CD14-positive monocyte (primary cell): Measurements from ENCODE around the gene UBL4B. TPM values are rescaled to one million over a fixed set of nuclear protein-coding genes. Genes with fewer than 3 reads are reported as not detected.

Source experiments
- DNase-seq, 3 donors: peaks; one replicate each; pipeline ENCODE4 v3.0.0-alpha.2; 2011 to 2022
- H2AFZ ChIP-seq: 2 replicates; pipeline ENCODE4 v1.6.0; 2012; ENCODE audit warnings: mild to moderate bottlenecking, low read depth, low read length, inconsistent platforms; ENCODE audit not compliant: insufficient read depth, poor library complexity, severe bottlenecking
- H3K27ac ChIP-seq, 2 donors: 1 replicate in 1 of 2; 2 replicates in 1 of 2; pipeline ENCODE4 v1.5.1; 2012 to 2013; ENCODE audit warnings: low read length in 2 of 2, control low read depth in 1 of 2, inconsistent platforms in 1 of 2, low read depth in 1 of 2, mild to moderate bottlenecking in 1 of 2
- H3K27me3 ChIP-seq, 2 donors: one replicate each; pipeline versions ENCODE4 v1.6.0 to v1.6.1; 2011 to 2013; ENCODE audit warnings: low read length in 2 of 2; ENCODE audit not compliant: control insufficient read depth in 2 of 2, insufficient read depth in 2 of 2
- H3K36me3 ChIP-seq, 2 donors: replicated peaks in 1 of 2; 1 replicate in 1 of 2; 2 replicates in 1 of 2; pipeline versions ENCODE4 v1.5.1 to v1.6.1; 2012 to 2013; ENCODE audit warnings: low read length in 2 of 2, control low read depth in 1 of 2, inconsistent platforms in 1 of 2, mild to moderate bottlenecking in 1 of 2; ENCODE audit not compliant: insufficient read depth in 2 of 2, control insufficient read depth in 1 of 2
- H3K4me1 ChIP-seq, 2 donors: 1 replicate in 1 of 2; 2 replicates in 1 of 2; pipeline versions ENCODE4 v1.5.1 to v1.6.1; 2012 to 2013; ENCODE audit warnings: low read length in 2 of 2, control low read depth in 1 of 2, inconsistent platforms in 1 of 2, mild to moderate bottlenecking in 1 of 2, moderate library complexity in 1 of 2; ENCODE audit not compliant: insufficient read depth in 2 of 2, control insufficient read depth in 1 of 2
- H3K4me2 ChIP-seq: replicated peaks from 2 replicates; pipeline ENCODE3; 2012; ENCODE audit warnings: low read length, moderate library complexity, mild to moderate bottlenecking; ENCODE audit not compliant: poor library complexity, severe bottlenecking; ENCODE audit errors: extremely low read depth
- H3K4me3 ChIP-seq, 3 experiments: fragments of 200-600 bp in 1 of 3; sonication (generic) in 1 of 3; replicated peaks in 1 of 3; 1 replicate in 2 of 3; 2 replicates in 1 of 3; pipeline ENCODE4 v1.5.1; 2011 to 2013; ENCODE audit warnings: low read length in 3 of 3, mild to moderate bottlenecking in 3 of 3, control low read depth in 2 of 3, low read depth in 2 of 3, inconsistent platforms in 1 of 3, moderate library complexity in 1 of 3
- H3K79me2 ChIP-seq: 2 replicates; pipeline ENCODE4 v1.6.0; 2012; ENCODE audit warnings: mild to moderate bottlenecking, control low read depth, inconsistent platforms, low read length, moderate library complexity; ENCODE audit not compliant: insufficient read depth
- H3K9ac ChIP-seq: 2 replicates; pipeline ENCODE4 v1.6.0; 2017; ENCODE audit warnings: low read length, mild to moderate bottlenecking; ENCODE audit not compliant: insufficient read depth, poor library complexity, severe bottlenecking
- H3K9me3 ChIP-seq, 2 donors: replicated peaks in 1 of 2; 1 replicate in 1 of 2; 2 replicates in 1 of 2; pipeline versions ENCODE4 v1.5.1 to v1.6.1; 2012 to 2013; ENCODE audit warnings: low read length in 2 of 2, control low read depth in 1 of 2; ENCODE audit not compliant: control insufficient read depth in 1 of 2, insufficient read depth in 1 of 2
- H4K20me1 ChIP-seq: 2 replicates; pipeline ENCODE4 v1.6.0; 2012; ENCODE audit warnings: mild to moderate bottlenecking, low read length, control low read depth, moderate library complexity; ENCODE audit not compliant: insufficient read depth
- H3K27ac Mint-ChIP-seq, 7 donors: one replicate each; pipeline ENCODE4 v1.8.0; 2020; ENCODE audit warnings: mild to moderate bottlenecking in 7 of 7, mixed read lengths in 7 of 7, moderate library complexity in 6 of 7, inconsistent platforms in 2 of 7
- H3K27me3 Mint-ChIP-seq, 3 donors: one replicate each; pipeline ENCODE4 v1.8.0; 2021 to 2022; ENCODE audit warnings: low read depth in 3 of 3, mild to moderate bottlenecking in 3 of 3, mixed read lengths in 3 of 3, moderate library complexity in 3 of 3, inconsistent platforms in 1 of 3
- H3K36me3 Mint-ChIP-seq, 2 donors: one replicate each; pipeline ENCODE4 v1.8.0; 2020; ENCODE audit warnings: mixed read lengths in 2 of 2, inconsistent platforms in 1 of 2, mild to moderate bottlenecking in 1 of 2
- H3K4me1 Mint-ChIP-seq: one replicate; pipeline ENCODE4 v1.8.0; 2020; ENCODE audit warnings: mild to moderate bottlenecking, mixed read lengths
- H3K4me3 Mint-ChIP-seq, 2 donors: one replicate each; pipeline ENCODE4 v1.8.0; 2020; ENCODE audit warnings: mild to moderate bottlenecking in 2 of 2, mixed read lengths in 2 of 2, moderate library complexity in 1 of 2
- H3K9me3 Mint-ChIP-seq, 7 donors: one replicate each; pipeline ENCODE4 v1.8.0; 2020 to 2022; ENCODE audit warnings: mixed read lengths in 7 of 7, mild to moderate bottlenecking in 6 of 7, moderate library complexity in 6 of 7, inconsistent platforms in 2 of 7
- WGBS: methylation state at CpG from one replicate; pipeline ENCODE4 v1.1.5; 2013; ENCODE audit warnings: missing lambda C conversion rate; ENCODE audit not compliant: insufficient coverage; 5-methylcytosine and 5-hydroxymethylcytosine counted together
- intact Hi-C, 2 donors: fragments of 100-400 bp; cut with micrococcal nuclease; formaldehyde crosslinking; loops; one replicate each; pipeline versions ENCODE4 v1.15.0 to v1.15.1; 2023
- polyA plus RNA-seq, 3 donors: library from polyadenylated mRNA; depleted of rRNA in 1 of 3; unstranded in 2 of 3; stranded (reverse) in 1 of 3; fragments of 300-500 nt in 2 of 3; fragments of >200 nt in 1 of 3; fragmentation: Illumina TruSeq in 2 of 3; gene quantifications; 1 replicate in 2 of 3; 2 replicates in 1 of 3; pipeline ENCODE4 v1.2.3, GENCODE V29; 2012 to 2021
- TF ChIP-seq, protein P1 (sequence below): fragments of 200-600 bp; IDR thresholded peaks from one replicate; pipeline ENCODE4 v1.8.0; 2022; ENCODE audit warnings: antibody characterized with exemption, mild to moderate bottlenecking

The UBL4B gene
- polyA plus RNA-seq, 3 donors = not detected

GRCh38 chr1:110114784-110115183 is 2.5 kb downstream of the UBL4B start:
- H3K9me3 Mint-ChIP-seq = peaks cover 0 to 3% (median 0%) of the 10 kb centered on the region in 7 donors
- Histone ChIP-seq H3K36me3 (no peaks in the 10 kb centered on the region), H3K27me3 (peaks cover 0 to 7% of the 10 kb centered on the region in 2 donors), H3K4me2 (no peak overlapping the region), H3K27ac (no peak overlapping the region), H3K9me3 (no peaks in the 10 kb centered on the region), H3K79me2 (no peaks in the 10 kb centered on the region), H2AFZ (no peak overlapping the region), H4K20me1 (no peaks in the 10 kb centered on the region), H3K9ac (no peak overlapping the region), H3K4me3 (no peak overlapping the region), H3K4me1 (no peaks in the 10 kb centered on the region)
- intact Hi-C loops = no loop called here
- DNase-seq = no peak
- TF ChIP-seq, protein P1, sequence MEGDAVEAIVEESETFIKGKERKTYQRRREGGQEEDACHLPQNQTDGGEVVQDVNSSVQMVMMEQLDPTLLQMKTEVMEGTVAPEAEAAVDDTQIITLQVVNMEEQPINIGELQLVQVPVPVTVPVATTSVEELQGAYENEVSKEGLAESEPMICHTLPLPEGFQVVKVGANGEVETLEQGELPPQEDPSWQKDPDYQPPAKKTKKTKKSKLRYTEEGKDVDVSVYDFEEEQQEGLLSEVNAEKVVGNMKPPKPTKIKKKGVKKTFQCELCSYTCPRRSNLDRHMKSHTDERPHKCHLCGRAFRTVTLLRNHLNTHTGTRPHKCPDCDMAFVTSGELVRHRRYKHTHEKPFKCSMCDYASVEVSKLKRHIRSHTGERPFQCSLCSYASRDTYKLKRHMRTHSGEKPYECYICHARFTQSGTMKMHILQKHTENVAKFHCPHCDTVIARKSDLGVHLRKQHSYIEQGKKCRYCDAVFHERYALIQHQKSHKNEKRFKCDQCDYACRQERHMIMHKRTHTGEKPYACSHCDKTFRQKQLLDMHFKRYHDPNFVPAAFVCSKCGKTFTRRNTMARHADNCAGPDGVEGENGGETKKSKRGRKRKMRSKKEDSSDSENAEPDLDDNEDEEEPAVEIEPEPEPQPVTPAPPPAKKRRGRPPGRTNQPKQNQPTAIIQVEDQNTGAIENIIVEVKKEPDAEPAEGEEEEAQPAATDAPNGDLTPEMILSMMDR = no peak
- H3K27me3 Mint-ChIP-seq = peaks cover 19 to 28% (median 24%) of the 10 kb centered on the region in 3 donors
- H3K36me3 Mint-ChIP-seq = no peaks in the 10 kb centered on the region
- H3K4me3 Mint-ChIP-seq = no peak overlapping the region
- no peak overlapping the region for H3K27ac Mint-ChIP-seq
- 93% methylated on average over 3 of the region's 5 CpGs for WGBS
- no peaks in the 10 kb centered on the region for H3K4me1 Mint-ChIP-seq

DNA sequence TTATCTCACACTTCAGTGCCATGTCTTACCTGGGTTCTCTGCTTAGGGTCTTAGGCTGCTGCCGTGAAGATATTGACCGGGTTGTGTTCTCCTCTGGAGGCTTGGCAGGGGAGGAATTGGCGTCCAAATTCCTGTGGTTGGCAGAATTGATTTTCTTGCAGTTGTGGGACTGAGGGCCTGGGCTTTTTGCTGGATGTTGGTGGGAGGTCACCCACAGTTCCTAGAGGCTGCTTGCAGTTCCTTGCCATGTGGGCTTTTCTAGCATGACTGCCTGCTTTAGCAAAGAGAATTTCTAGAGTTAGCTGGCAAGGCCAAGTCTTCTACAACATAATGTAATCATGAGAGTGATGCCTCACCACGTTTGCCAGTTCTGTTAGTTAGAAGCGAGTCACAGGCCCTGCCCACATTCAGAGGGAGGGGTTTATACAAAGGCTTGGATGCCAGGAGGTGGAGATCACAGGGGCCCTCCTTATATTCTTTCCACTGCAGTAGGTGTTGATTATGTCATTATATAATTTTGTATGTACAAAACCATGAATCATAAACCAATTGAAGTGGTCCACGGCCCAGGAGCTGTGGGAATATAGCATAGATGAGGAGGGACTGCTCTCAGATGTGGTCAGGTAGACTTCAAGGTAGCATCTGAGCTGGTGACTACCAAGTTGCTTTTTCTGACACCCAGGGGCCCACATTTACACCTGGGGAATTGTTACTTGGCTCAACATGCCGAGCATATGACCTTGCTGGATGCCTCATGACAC is 6.6 kb downstream of the UBL4B start:
- Histone ChIP-seq H3K27me3 (peaks cover 0 to 13% of the 10 kb centered on the region in 2 donors), H3K4me2 (no peak overlapping the region), H3K9me3 (peaks cover 6 to 10% of the 10 kb centered on the region in 2 donors), H3K4me3 (no peak overlapping the region), H3K9ac (no peak overlapping the region), H3K27ac (no peak overlapping the region), H3K4me1 (no peaks in the 10 kb centered on the region), H2AFZ (no peak overlapping the region), H3K79me2 (no peaks in the 10 kb centered on the region), H4K20me1 (no peaks in the 10 kb centered on the region), H3K36me3 (no peaks in the 10 kb centered on the region)
- intact Hi-C loops = no loop called here
- H3K4me1 Mint-ChIP-seq = no peaks in the 10 kb centered on the region
- DNase-seq = no peak
- peaks cover 16 to 28% (median 28%) of the 10 kb centered on the region in 3 donors for H3K27me3 Mint-ChIP-seq
- H3K4me3 Mint-ChIP-seq = no peak overlapping the region
- TF ChIP-seq, protein P1 = no peak
- peaks cover 10 to 22% (median 13%) of the 10 kb centered on the region in 7 donors for H3K9me3 Mint-ChIP-seq
- no peak overlapping the region for H3K27ac Mint-ChIP-seq
- WGBS = 94% methylated on average over 4 of the region's 7 CpGs
- H3K36me3 Mint-ChIP-seq = no peaks in the 10 kb centered on the region
